HG03432 (cell line): ENCODE results near the gene HTR3E.
"Not testable (repeated sequence)": the region's sequence is repeated elsewhere in the genome, so short reads cannot be mapped to it uniquely, and the experiment has no call there.

Source experiments
- ATAC-seq: cut with Tn5 transposase; IDR thresholded peaks from one replicate; pipeline ENCODE4 v1.9.1; 2021; ENCODE audit warnings: mild to moderate bottlenecking, moderate library complexity; ENCODE audit not compliant: unreplicated experiment

The HTR3E gene

DNA sequence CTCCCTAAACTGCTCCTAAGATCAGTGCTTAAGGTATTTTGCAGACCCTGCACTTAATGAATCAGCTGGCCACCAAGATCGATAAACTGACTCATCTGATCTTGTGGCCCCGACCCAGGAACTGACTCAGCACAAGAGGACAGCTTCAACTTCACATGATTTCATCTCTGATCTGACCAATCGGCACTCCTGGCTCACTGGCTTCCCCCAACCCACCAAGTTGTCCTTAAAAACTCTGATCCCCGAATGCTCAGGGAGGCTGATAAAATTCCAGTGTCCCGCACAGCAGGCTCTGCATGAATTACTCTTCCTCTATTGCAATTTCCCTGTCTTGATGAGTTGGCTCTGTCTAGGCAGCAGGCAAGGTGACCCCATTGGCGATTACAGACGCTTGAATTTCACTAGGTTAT lies 13.5 kb downstream of the HTR3E start:
- ATAC-seq = no peak

DNA sequence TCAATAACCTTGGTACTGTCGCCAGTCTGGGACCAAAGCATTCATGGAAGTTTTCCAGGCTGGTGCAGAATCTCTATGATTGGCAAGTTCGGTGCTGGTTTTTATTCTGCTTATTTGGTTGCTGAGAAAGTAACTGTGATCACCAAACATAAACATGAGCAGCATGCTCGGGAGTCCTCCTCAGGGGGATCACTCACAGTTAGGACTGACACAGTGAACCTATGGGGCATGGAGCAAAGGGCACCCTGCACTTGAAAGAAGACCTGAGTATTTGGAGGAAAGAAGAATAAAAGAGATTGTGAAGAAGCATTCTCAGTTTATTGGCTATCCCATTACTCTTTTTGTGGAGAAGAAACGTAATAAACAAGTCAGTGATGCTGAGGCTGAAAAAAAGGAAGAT lies 19.2 kb downstream of the HTR3E start:
- ATAC-seq = no peak

DNA sequence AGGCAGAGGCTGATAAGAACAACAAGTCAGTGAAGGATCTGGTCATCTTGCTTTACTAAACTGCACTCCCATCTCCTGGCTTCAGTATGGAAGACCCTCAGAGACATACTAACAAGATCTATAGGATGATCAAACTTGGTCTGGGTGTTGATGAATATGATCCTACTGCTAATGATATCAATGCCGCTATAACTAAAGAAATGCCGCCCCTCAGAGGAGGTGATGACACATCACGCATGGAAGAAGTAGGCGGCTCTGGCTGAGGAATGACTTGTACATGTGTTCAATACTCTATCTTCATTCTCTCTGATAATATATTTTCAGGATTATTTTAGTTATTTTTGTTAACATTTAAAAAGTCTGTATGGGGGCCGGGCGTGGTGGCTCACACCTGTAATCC lies 20.8 kb downstream of the HTR3E start:
- no peak for ATAC-seq

DNA sequence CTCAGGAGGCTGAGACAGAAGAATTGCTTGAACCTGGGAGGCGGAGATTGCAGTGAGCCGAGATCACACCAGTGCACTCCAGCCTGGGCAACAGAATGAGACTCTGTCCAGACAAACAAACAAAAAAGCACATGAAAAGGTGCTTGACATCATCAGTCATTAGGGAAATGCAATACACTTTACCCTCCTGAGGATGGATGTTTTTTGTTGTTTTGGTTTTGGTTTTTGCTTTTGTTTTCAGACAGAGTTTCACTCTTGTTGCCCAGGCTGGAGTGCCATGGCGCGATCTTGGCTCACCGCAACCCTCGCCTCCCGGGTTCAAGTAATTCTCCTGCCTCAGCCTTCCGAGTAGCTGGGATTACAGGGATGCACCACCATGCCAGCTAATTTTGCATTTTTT lies 24.2 kb downstream of the HTR3E start:
- not testable (repeated sequence) for ATAC-seq

DNA sequence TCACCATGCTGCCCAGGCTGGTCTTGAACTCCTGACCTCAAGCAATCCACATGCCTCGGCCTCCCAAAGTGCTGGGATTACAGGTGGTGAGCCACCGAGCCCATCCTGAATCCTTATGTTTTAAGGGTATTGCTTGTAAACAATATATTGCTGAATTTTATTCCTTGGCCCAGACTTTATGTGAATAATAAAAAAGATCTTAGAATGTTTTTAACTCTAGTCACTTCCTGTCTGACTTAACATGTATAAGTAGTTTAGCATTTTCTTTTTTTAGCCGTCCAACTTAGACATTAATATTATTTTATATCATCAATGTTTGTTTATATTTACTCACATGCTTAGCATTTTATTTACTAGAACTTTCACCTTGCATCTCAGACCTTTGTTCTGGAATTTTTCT lies 29.1 kb downstream of the HTR3E start:
- no peak for ATAC-seq

DNA sequence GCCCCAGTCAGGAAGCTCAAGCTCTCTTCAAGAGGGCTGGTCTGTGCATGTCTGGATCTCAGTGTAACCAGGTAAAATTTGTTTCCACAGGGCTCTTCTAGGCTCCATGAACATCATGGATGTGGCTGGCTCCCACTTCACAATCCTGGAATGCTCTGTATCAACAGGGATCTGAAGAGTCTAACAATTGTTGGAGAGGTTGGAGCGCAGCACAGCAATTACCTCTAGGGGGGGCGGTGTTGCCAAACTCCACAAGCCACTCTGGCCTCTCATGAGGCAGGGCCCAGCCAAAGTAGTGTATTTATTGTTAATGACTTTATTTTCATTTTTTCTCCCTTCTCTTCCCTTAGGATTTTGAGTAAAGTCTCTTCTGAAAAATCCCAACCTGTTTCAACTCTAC lies 32.1 kb downstream of the HTR3E start:
- no peak for ATAC-seq

DNA sequence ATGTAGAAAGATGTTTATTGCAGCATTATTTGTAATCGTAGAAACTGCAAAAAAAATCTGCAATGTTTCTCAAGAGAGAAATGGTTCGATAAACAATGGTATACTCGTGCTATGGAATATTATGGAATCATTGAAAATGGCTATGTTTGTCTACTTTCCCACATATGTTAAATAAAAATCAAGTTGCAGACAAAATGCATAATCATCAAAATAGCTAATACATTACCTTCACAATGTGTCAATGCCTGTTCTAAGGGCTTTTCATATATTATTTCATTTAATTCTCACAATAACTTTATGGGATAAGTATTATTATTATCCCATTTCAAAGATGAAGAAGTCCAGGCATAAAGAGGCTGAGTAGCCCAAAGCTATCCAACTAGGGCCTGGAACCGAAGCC lies 36.1 kb downstream of the HTR3E start:
- ATAC-seq = no peak

DNA sequence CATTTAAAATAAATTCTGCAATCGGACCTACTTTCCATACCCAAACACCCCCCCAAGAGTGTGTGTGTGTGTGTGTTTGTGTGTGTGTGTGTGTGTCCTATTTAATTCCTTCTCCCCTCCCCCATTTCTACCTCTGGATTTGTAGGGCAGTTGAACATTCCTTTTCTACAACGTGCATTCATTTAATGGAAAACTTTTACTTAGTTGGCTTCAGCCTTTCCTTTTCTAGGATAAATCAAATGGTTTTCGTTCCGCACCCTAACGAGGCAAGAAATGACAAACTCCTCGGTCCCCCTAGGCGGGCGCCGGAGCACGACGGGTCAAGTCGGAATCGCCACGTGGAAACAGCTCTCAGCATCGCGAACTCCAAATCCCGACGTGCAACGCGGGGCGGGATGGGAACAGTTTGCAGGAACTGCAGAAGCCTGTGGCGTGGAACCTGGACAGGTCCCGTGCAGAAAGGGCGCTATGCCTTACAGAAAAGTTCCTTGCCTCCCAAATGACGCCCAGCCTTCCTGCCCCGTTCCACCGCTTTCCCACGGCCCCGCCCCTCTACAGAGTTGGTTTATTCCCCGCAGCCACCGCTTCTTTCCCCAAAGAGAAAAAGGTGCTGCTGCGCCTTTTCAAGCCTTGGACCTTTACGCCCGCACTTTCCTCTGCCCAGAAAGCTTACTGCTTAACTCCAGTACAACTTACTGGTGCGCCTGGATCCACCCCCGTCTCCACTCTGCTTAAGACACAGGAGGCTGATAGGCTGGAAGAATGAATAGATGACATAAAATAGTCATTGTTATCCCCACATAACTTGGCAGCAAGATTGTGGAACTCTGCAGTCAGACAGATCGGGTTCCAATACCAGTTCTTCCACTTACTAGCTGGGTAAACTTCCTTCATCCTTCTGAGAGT lies 37.2 kb downstream of the HTR3E start:
- ATAC-seq = peak; percentile 34

DNA sequence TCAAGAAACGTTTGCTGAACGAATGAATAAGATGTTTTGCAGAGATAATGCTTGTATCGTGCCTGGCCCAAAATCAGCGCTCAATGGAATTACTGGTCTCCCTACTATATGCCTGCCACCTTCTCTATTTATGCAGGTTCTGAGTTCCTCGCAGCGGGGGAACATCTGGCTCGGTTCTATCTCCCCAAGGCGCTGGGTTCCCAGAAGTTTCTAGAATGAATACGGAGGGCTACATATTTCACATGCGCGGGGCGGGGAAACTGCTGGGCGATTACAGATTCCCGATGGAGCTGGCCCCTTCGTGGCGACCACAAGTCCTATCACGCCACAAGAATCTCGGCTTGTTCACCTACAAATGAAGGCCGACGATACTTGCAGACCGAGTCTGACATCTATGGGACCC lies 37.9 kb downstream of the HTR3E start:
- ATAC-seq = peak; percentile 10

DNA sequence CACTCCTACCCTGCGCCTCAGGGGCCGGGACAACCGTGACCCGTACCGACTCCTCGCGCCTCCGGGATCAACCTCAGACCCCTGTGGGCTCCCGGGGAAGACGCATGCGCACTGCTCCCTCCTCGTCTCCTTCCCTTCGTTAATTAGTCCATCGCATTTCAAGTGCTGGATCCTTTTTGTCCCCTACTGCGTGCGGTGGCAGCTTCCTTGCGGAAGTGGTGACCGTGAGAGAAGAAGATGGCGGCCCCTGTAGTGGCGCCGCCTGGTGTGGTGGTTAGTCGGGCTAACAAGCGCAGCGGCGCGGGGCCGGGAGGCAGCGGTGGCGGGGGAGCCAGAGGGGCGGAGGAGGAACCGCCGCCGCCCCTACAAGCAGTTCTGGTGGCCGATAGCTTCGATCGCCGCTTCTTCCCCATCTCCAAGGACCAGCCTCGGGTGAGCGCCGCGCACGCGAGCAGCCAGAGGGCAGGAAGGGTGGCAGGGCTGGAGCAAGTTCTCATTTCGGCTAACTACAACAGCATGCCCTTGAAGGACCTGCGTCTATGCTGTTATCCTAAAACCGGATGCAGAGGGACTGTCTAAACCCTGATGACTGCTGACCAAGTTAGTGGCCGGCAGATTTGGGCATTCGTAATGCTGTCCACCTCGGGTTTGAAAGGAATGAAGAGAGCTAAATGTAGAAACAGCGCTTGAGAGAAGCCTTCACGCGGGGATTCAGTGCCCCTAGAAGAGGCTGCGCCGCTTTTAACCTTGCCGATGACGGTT lies 38.5 kb downstream of the HTR3E start, which contains the start of gene EIF2B5:
TSS of gene EIF2B5 (plus strand) at position 210 of the 762 bp plus-strand sequence. CDS start at position 238, 28 bp downstream.
- peak; percentile 89 for ATAC-seq

DNA sequence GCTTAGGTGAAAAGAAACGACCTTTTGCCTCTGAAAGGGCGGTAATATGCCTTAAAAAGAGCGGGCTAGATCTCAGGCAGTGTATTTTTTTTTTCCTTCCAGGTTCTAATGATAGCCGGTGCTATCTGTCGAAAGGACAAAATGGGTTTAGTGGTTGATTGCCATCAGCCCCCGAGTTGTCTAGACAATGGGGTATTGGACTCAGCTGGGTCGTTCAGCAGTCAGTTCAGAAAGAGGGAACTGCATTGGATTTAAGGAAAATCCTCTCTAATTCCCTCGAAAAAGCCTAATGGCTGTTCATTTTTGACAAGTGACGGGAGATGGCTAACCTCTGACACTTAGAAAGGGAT lies 39.0 kb downstream of the HTR3E start:
- ATAC-seq = no peak

DNA sequence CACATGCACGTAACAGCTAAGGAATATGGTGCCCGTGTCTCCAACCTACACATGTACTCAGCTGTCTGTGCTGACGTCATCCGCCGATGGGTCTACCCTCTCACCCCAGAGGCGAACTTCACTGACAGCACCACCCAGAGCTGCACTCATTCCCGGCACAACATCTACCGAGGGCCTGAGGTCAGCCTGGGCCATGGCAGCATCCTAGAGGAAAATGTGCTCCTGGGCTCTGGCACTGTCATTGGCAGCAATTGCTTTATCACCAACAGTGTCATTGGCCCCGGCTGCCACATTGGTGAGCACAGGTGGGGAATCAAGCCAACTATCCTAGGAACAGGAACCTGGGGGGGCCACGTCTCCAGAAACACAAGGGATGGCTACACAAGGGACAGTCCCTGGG lies 43.6 kb downstream of the HTR3E start:
- no peak for ATAC-seq

DNA sequence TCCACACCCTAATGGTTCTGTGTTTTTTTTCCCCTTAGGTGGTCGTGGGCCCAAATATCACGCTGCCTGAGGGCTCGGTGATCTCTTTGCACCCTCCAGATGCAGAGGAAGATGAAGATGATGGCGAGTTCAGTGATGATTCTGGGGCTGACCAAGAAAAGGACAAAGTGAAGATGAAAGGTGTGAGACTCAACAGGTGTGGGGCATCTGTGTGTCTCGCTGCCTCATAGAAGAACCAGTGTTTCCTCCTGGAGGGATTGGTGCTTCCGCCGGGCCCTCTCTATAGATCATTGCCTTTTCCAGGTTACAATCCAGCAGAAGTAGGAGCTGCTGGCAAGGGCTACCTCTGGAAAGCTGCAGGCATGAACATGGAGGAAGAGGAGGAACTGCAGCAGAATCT lies 45.3 kb downstream of the HTR3E start:
- no peak for ATAC-seq

DNA sequence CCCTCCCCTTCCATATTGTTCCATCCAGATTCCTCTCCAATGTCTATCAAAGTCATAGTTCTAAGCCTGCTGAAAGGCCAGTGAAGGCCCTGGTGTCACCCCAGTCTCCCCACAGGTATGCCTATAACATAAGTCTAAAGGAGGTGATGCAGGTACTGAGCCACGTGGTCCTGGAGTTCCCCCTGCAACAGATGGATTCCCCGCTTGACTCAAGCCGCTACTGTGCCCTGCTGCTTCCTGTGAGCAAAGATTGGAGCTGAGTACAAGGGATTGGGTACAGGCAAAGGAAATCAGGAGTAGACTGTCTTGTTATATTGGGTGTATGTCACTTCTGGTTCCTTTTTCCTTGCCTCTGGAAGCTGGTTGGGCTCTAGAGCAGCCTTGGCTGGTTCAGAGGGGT lies 46.5 kb downstream of the HTR3E start:
- ATAC-seq = no peak

DNA sequence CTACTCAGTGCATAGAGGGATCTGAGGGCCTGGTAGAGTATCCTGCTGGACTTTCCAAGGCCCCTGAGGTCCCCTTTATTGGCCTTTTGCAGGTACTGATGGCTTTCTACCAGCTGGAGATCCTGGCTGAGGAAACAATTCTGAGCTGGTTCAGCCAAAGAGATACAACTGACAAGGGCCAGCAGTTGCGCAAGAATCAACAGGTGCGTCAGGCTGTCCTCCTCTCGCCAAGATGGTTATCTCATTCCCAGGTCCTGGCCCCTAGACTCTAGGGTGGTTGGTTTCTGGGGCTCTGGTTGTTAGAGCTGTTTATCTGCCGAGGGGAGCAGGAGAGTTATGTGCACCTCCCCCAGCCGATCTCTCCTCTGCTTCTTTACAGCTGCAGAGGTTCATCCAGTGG lies 47.6 kb downstream of the HTR3E start:
- ATAC-seq = no peak

DNA sequence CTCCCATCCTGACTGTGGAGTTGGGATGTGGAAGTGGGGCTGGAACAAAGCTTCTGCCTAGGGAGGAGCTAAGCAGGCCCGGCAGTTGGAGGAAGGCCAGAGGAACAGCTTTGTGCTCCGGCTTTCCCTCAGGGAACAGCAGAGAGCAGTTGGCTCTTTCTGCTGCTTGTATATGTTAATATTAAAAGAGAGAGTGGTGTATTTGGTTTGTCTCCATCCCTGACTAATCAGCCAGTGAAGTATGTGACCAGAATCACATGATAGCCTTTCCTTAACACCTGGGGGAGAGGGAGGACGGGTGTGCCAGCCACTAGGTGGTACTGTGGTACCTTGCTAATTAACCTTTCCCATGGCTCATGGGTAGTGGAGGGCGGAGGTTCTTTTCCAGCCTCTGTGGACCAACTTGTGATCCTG lies 48.3 kb downstream of the HTR3E start:
- ATAC-seq = no peak

DNA sequence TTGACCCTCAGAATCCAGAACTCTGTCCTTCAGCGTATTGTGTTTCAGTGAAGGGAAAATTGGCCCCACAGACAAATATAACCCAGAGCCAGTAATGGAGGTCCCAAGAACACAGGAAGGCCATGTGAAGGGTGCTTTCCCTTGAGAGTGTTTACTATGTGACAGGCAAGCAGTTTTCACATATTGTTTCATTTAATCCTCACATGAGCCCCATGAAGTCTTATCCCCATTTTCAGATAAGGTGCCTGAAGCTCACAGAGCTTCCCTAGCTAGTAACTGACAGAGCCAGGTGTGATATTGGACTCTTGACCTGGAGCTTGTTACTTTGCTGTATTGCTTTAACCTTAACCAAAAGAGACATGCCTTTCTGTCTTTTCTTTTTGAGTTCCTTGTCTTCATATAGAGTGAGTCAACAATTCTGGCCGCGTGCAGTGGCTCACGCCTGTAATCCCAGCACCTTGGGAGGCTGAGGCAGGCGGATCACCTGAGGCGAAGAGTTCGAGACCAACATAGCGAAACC lies 48.9 kb downstream of the HTR3E start:
- no peak for ATAC-seq

DNA sequence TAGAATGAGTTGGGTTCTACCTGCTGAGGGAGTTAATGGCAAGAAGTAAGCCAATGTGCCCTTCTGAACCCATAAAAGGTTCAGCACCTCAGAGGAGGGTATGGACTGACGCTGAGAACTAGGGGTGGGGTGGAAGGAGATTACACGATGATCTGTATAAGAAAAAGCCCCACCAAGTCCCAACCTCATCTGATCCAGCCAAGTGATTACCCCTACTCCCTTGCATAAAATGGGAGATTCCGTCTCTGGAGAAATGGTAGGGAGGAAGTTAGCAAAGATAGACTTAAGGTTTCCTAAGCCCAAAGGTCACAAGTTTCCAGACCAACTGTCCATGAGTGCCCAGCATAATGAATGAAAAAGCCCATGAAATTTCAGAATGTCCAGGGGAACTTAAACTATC lies 51.2 kb downstream of the HTR3E start:
- no peak for ATAC-seq

DNA sequence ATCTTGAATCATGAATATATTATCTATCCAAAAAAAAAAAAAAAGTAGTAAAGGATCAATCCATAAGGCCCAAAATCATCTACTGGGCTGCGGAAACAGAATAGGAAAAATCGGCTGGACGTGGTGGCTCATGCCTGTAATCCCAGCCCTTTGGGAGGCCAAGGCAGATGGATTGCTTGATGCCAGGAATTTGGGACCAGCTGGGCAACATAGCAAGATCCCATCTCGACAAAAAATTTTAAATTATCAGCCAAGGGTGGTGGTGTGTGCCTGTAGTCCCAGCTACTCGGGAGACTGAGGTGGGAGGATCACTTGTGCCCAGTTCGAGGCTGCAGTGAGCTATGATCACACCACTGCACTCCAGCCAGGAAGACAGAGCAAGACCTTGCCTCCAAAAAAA lies 52.3 kb downstream of the HTR3E start:
- no peak for ATAC-seq

DNA sequence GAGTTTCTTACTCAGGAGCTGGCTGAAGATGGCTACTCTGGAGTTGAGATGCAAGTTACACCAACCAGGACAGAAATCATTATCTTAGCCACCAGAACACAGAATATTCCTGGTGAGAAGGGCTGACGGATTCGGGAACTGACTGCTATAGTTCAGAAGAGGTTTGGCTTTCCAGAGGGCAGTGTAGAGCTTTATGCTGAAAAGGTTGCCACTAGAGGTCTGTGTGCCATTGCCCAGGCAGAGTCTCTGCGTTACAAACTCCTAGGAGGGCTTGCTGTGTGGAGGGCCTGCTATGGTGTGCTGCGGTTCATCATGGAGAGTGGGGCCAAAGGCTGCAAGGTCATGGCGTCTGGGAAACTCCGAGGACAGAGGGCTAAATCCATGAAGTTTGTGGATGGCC lies 52.9 kb downstream of the HTR3E start:
- not testable (repeated sequence) for ATAC-seq

DNA sequence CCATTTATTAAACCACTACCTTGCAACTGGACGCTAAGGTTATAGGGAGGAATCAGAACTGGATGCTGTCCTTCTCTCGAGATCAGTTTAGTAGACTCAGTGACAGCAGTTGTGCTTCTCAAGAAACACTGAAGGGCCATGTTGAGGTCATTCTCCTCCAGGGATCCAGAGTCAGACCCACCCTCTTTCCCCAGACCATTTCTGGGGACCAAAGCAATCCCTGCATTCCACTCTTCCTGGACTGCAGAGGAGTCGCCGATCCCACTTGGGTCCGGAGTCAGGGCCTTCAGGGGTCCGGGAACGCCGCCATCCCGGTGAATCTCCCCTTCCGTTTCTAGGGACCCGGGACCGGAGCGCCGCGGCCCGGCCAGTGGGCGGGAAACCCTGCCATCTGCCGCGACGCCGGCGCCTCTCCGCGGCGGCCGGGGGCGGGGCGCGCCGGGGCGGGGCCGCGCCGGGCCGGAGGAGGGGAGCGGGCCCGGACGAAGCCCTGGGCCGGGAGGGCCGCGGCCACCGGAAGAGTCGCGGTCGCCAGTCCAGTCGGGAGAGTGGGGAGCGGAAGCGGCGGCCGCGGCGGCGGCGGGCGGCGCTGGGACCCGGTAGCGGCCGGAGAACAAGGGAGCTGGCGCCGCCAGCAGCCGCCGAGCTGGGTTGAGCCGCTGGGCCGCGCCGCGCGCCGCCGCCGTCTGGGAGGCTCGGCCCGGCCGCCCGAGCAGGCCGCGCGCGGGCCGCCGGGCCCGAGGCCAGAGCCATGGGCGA lies 58.2 kb downstream of the HTR3E start, which contains the start of gene DVL3:
TSS of gene DVL3 (plus strand) at position 493 of the 759 bp plus-strand sequence. CDS start at position 752, 259 bp downstream.
- ATAC-seq = peak; percentile 83
